ENCODE measurements around the gene PCDH1.
"Not testable (repeated sequence)": the region's sequence is repeated elsewhere in the genome, so short reads cannot be mapped to it uniquely, and the experiment has no call there.

Gene PCDH1

DNA sequence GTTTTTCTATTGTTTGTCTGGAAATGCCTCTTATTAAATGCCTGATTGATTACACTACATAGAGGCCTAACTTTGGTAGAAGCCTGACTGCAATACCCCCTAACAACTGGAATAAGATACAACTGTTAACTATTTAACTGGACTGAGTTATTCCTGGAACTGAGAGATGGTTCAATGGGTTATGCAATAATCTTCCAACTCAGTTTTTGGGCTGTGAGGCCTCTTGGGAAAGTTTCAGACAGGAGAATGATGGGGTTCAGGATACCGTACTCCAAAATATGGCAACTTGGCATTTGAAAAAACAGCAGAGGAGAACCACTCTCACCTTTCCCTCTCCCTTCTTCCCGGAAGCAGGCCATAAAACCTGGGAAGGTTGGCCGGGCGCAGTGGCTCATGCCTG lies 19.2 kb upstream of the PCDH1 start:
- DNase-seq: no peak

DNA sequence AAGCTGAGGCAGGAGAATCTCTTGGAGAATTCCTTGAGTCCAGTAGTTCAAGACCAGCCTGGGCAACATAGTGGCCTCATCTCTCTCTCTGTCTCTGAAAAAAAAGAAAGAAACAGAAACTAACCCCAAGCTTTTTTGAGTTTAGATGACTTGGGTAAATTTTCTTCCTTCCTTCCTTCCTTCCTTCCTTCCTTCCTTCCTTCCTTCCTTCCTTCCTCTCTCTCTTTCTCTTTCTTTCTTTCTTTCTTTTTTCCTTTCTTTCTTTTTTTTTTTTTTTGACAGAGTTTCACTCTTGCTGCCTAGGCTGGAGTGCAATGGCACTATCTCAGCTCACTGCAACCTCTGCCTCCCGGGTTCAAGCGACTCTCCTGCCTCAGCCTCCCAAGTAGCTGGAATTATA lies 12.2 kb upstream of the PCDH1 start:
- not testable (repeated sequence) for DNase-seq

DNA sequence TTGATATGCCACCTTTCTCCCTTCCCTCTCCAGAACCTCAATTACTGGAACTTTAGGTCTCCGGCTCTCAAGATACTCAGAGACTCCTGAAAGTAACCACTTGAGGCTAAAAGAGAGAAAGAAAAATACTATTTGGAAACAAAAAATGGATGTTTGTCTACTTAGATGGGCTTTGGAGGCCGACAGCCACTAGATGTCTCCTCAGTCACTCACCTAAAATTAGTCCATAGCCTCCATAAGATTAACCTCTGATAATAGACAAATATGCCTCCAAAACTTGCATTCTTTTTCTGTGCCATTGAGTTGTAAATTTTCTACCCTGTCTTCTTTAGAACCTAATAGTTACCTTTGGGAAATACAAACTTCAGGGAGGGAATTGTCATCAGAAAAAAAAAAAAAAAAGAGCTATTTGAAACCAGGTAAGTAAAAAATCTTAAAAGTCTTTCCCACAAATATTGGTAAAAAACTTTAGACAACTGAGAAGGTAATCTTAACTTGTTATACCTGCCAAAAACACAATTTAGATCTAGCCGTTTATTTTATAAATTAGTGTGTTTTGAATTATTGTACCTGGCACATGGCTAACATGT lies 11.2 kb upstream of the PCDH1 start:
- DNase-seq: no peak

- no peak for DNase-seq
Measured at GRCh38 chr5:141883892-141884318, 5.7 kb upstream of the PCDH1 start.

GRCh38 chr5:141883184-141883891 lies 5.1 kb upstream of the PCDH1 start:
- no peak for DNase-seq

DNA sequence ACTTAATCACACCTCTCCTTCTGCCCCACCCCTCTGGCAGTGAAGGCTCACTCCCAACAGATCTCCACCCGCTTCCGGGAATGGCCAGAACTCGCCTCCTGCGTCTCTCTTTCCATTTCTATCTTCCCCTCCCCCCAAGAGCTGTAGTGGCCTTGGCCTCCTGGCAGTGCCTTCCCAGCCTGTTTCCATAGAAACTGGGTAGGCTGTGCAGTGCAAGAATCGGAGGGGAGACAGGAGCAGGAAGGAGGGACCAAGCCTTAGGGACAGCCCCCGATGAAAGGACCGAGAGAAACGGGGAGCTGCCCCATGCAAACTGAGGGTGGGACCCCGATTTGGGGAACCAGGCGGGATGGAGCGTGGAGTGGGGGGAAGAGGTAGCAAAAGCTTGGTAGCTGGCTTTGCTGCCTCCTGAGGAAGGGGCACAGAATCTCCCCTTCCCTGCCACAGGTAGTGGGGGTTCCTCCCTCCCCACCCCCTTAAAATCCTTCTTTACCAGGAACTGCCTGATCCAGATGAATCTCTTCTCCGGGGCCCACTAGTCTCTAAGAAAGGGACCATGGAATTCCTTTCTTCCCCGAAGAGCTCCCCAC lies 4.5 kb upstream of the PCDH1 start:
- DNase-seq: no peak

GRCh38 chr5:141881886-141882285 lies 3.7 kb upstream of the PCDH1 start:
- DNase-seq: no peak

DNA sequence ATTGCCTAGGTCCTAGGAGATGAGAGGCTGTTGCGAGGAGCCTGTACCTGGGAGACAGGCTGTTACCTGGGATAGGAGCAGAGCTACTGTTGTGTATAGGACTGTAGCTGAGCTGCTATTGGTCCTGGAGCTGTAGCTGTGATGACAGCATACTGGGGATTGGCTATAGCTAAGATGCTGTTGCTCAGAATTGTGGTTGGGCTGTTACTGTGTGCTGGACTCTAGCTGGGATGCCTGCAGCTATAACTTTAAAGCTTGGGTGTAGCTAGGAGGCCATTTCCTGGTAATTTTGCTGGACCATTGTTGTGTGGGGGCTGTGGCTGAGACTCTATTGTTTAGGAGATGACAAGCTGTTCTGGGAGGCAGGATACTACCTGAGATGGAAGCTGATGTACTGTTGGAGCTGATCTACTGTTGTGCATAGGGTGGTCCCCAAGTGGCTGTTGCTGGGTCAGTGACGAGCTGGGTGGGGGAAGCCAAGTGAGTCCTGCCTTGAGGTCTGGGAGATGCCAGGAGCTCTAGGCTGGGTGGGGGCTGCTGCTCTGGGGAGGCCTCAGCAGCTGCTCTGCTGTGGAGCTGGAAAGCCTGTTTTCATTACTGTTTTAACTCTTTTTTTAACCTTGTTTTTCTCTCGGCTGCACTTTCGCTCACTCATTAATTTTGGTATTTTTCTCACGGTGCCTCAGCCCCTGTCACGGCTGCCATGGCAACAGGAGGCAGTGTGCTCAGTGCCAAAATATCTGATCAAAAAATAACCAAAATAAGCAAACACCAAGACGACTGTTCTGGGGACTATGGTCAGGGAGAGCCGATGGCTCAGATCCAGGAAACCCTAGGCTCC lies 3.0 kb upstream of the PCDH1 start:
- DNase-seq: no peak

GRCh38 chr5:141879941-141880738 lies 1.9 kb upstream of the PCDH1 start:
- DNase-seq: no peak

GRCh38 chr5:141879426-141879759 lies 1.2 kb upstream of the PCDH1 start:
- DNase-seq: no peak

DNA sequence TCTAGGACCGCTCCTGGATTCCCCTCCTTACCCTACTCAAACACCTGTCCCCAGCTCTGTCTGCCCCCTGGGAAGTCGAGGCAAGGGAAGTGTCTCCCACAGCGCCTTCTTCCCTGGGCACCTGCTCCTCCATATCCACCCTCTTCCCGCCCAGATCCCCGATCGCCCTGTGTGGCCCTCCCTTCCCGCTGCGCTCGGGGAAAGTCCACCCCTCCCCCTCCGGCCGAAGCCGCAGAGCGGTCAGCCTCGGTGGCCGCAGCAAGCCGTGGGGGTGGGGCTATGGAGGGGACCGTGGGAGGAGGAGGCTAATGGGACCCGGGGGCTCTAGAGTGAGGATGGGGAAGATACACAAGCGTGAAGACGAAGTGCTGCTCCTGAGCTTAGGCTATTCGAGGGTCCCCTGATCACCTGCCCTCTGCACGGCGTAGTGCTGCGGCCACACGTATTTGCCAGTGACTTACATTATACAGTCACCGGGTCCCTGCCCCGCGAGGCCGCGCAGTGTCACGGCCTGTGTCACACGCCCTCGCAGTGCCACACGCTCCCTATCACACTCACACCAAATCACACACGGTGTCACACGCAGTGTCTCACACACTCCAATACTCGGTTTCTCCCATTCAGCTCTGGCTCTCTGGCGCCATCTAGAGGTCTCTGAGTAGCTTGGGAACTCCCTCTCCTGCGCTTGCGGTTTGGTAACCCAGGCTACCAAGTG lies 658 bp upstream of the PCDH1 start:
- DNase-seq: peak; percentile 81

- DNase-seq: peak; percentile 40
Measured at GRCh38 chr5:141877356-141878185, 639 bp downstream of the PCDH1 start.

DNA sequence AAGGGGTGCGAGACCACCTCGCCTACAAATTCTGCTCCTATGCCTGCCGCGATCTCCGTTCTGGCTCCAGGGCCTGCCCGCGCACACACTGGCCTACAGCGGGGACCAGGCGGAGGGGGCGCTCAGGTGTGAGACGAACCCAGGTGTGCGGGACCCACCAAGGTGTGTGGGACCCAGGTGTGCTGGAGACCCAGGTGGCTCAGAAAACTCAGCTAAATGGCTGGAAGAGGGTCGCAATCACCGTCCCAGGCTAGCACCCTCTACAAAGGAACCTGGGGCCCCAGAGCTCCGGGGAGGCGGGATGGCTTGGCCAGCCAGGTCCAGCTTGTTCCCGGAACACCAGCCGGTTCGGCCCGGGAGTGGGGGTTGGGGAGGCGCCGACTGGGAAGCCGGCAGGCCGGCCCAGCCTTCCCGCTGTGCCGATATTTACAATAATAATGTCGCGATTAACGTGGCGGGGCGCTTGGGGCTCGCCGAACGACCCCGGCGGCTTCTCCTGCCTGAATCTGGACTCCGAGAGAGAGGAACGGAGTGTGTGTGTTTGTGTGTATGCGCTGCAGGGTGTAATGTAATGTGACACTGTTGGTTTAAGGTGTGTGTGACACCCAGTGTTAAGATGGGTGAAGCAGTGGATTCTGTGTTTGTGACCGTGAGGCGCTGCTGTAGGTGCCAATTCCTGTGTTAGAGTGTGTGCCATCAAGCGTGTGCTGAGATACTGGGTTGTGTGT lies 1.4 kb downstream of the PCDH1 start:
- DNase-seq: no peak

- DNase-seq: no peak
Measured at GRCh38 chr5:141875795-141876627, 2.2 kb downstream of the PCDH1 start.

GRCh38 chr5:141875022-141875740 lies 3.0 kb downstream of the PCDH1 start:
- no peak for DNase-seq

- DNase-seq: no peak
Measured at GRCh38 chr5:141874262-141874964, 3.8 kb downstream of the PCDH1 start.

DNA sequence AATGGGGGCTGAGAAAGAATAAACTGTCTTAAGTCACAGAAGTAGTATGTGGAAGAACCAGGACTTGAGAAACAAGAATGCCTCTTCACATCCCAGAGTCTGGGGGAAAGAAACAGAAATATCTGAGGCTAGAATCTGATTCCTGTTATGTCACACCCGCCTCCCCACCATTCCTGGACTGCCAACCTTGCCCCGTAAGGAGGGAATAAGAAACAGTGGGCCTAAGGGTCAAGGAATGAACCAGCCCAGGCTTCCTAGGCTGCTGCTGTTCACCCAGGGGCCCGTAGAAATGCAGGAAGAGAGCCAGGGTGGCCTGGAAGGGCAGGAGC lies 4.3 kb downstream of the PCDH1 start:
- DNase-seq: no peak

All from stimulated activated CD4-positive, alpha-beta T cell treated with anti-CD3 and anti-CD28 coated beads, Interleukin-4, amount 100 ng/mL, for 1 hour (primary cell).